ENCODE data around the gene PRRT2. TPM values are rescaled to one million over a fixed set of nuclear protein-coding genes. Genes with fewer than 3 reads are reported as not detected.

The PRRT2 gene
- total and polyA plus RNA-seq, 4 donors = 24.4 to 244 (median 126) TPM

DNA sequence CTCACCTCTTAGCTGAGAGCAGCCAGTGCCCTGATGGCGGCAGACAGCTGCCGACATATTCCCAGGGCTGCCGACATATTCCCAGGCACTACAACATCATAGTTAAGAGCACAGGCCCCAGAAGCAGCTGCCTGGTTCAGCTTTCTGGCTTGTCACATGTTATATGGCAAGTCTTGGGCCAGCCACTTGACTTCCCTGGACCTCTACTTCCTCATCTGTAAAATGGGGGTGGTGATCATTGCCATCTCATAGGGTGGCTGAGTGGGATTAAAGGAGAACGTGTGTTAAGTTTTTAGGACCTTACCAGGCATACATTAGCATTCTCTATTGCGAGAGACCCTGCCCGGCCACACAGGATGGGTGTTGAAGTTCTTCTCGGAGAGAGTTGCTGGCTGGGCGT, 31.9 kb downstream of the PRRT2 start:
- DNase-seq (ENCODE audit: low read depth in 4 of 6, low spot score in 6 of 6) = no peak
- 91% methylated on average over 5 of the region's 8 CpGs for WGBS (ENCODE audit: insufficient coverage)
- no peaks in the 10 kb centered on the region for H3K9me3 ChIP-seq (ENCODE audit: control insufficient read depth, insufficient read depth, low read length)
- H3K27ac ChIP-seq (ENCODE audit: low read depth, low read length) = no peak overlapping the region
- H3K27me3 ChIP-seq (ENCODE audit: control insufficient read depth, insufficient read depth, low read length) = no peaks in the 10 kb centered on the region
- H3K4me1 ChIP-seq (ENCODE audit: control insufficient read depth, insufficient read depth, low read length) = no peaks in the 10 kb centered on the region
- H3K36me3 ChIP-seq (ENCODE audit: control insufficient read depth, insufficient read depth, low read length) = peaks cover 18% of the 10 kb centered on the region
- H3K4me3 ChIP-seq (ENCODE audit: low read depth, low read length) = no peak overlapping the region

DNA sequence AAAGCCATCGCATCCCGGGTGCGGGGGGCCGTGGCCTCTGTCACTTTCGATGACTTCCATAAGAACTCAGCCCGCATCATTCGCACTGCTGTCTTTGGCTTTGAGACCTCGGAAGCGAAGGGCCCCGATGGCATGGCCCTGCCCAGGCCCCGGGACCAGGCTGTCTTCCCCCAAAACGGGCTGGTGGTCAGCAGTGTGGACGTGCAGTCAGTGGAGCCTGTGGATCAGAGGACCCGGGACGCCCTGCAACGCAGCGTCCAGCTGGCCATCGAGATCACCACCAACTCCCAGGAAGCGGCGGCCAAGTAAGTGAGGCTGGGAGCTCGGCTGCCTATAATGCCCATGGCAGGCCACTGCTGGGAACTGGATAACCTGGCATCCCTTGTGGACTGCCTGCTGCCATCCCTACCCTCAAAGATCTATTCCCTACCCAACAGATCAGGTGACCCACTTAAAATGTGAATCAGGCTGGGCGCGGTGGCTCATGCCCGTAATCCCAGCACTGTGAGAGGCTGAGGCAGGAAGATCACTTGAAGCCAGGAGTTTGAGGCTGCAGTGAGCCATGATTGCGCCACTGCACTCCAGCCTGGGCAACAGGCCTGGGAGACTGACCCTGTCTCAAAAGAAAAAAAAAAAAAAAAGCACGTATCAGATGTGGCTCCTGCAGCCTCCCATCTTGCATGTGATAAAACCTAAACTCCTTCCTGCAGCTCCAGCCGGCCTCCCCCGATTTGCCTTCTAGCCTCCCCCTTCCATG, 32.8 kb downstream of the PRRT2 start:
- DNase-seq (ENCODE audit: low read depth in 4 of 6, low spot score in 6 of 6) = no peak
- Histone ChIP-seq H3K9me3 (ENCODE audit: control insufficient read depth, insufficient read depth, low read length) (no peaks in the 10 kb centered on the region), H3K36me3 (ENCODE audit: control insufficient read depth, insufficient read depth, low read length) (peaks cover 18% of the 10 kb centered on the region), H3K4me1 (ENCODE audit: control insufficient read depth, insufficient read depth, low read length) (no peaks in the 10 kb centered on the region), H3K4me3 (ENCODE audit: low read depth, low read length) (no peak overlapping the region), H3K27ac (ENCODE audit: low read depth, low read length) (no peak overlapping the region), H3K27me3 (ENCODE audit: control insufficient read depth, insufficient read depth, low read length) (no peaks in the 10 kb centered on the region)
- WGBS (ENCODE audit: insufficient coverage) = 89% methylated on average over 27 of the region's 28 CpGs

DNA sequence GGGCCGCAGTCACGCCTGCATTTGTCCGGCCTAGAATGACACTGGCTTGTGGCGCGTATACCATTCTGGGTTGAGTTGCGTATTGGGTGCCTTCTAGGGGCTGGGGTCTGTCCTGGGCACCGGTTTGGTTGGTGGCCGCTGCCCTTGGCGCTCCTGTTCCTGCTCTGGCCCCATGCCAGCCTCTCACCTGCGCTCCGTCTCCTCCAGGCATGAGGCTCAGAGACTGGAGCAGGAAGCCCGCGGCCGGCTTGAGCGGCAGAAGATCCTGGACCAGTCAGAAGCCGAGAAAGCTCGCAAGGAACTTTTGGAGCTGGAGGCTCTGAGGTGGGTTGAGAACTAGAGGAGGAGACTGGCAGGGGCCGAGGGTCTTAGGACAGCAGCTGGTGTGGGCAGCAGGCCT, 33.7 kb downstream of the PRRT2 start:
- Histone ChIP-seq H3K27me3 (ENCODE audit: control insufficient read depth, insufficient read depth, low read length) (no peaks in the 10 kb centered on the region), H3K4me1 (ENCODE audit: control insufficient read depth, insufficient read depth, low read length) (no peaks in the 10 kb centered on the region), H3K36me3 (ENCODE audit: control insufficient read depth, insufficient read depth, low read length) (peaks cover 18% of the 10 kb centered on the region), H3K9me3 (ENCODE audit: control insufficient read depth, insufficient read depth, low read length) (no peaks in the 10 kb centered on the region), H3K27ac (ENCODE audit: low read depth, low read length) (no peak overlapping the region), H3K4me3 (ENCODE audit: low read depth, low read length) (no peak overlapping the region)
- 80% methylated on average over 18 of the region's 18 CpGs for WGBS (ENCODE audit: insufficient coverage)
- DNase-seq (ENCODE audit: low read depth in 4 of 6, low spot score in 6 of 6) = no peak

DNA sequence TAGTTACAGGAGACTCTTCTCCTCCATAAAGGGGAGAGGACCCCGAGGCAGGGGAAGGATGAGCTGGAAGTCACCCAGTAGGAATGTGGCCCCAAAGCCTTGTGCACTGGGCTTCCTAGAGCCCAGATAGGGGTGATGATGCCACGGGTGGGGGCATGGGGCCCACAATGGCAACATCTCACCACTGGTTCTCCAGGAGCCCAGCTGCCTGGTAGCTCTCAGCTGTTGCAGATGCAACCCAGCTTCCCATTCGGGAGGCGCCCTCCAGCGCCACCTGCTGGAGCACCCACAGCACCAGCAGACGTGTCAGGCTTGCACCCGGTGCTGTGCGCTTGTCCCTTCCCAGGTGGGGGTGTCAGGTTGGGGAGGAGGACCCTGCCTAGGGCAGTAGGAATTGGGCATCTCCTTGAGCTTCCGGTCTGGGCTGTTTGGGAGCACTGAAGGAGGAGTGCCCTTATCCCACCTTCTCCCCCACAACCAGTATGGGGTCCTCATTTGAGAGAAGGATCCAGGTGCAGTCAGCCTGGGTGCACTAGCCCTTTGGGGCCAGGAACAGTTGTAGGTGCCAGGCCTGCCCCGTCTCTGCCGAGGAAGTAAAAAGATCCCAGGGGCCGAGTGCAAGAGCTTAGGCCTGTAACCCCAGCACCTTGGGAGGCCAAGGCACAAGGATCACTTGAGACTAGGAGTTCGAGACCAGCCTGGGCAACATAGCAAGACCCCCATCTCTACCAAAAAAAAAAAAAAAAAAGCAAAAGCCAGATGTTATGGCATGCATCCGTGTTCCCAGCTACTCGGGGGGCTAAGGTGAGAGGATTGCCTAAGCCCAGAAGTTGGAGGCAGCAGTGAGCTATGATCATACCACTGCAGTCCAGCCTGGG, 36.7 kb downstream of the PRRT2 start:
- peak in 2 of 6 donors; percentile 36 to 51 for DNase-seq (ENCODE audit: low read depth in 4 of 6, low spot score in 6 of 6)
- no peaks in the 10 kb centered on the region for H3K9me3 ChIP-seq (ENCODE audit: control insufficient read depth, insufficient read depth, low read length)
- no peaks in the 10 kb centered on the region for H3K4me1 ChIP-seq (ENCODE audit: control insufficient read depth, insufficient read depth, low read length)
- 58% methylated on average over 4 of the region's 15 CpGs for WGBS (ENCODE audit: insufficient coverage)
- H3K27ac ChIP-seq (ENCODE audit: low read depth, low read length) = no peak overlapping the region
- no peaks in the 10 kb centered on the region for H3K27me3 ChIP-seq (ENCODE audit: control insufficient read depth, insufficient read depth, low read length)
- H3K36me3 ChIP-seq (ENCODE audit: control insufficient read depth, insufficient read depth, low read length) = peaks cover 12% of the 10 kb centered on the region
- no peak overlapping the region for H3K4me3 ChIP-seq (ENCODE audit: low read depth, low read length)

DNA sequence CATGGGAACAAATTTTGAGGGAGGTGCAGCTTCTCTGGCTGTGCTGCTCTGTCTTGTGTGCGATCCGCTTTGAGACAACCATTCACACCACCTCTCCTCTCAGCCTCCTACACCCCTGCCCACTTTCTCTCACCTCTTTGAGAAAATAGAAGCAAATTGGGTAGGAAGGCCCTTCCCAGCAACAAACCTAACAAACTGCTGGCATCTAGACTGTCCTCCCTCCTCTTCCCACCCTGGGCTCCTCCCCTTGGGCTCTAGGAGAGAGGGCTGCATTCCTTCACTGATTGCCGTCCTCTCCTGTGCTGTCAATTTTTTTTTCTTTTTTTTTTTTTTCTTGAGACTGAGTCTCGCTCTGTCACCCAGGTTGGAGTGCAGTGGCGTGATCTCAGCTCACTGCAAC, 37.5 kb downstream of the PRRT2 start:
- WGBS (ENCODE audit: insufficient coverage) = no CpG with 5 or more reads among the region's 5 CpGs
- H3K27ac ChIP-seq (ENCODE audit: low read depth, low read length) = no peak overlapping the region
- no peaks in the 10 kb centered on the region for H3K9me3 ChIP-seq (ENCODE audit: control insufficient read depth, insufficient read depth, low read length)
- no peak overlapping the region for H3K4me3 ChIP-seq (ENCODE audit: low read depth, low read length)
- H3K36me3 ChIP-seq (ENCODE audit: control insufficient read depth, insufficient read depth, low read length) = peaks cover 12% of the 10 kb centered on the region
- no peak for DNase-seq (ENCODE audit: low read depth in 4 of 6, low spot score in 6 of 6)
- no peaks in the 10 kb centered on the region for H3K4me1 ChIP-seq (ENCODE audit: control insufficient read depth, insufficient read depth, low read length)
- no peaks in the 10 kb centered on the region for H3K27me3 ChIP-seq (ENCODE audit: control insufficient read depth, insufficient read depth, low read length)

GRCh38 chr16:29850998-29851397, 39.0 kb downstream of the PRRT2 start:
- Histone ChIP-seq H3K4me1 (ENCODE audit: control insufficient read depth, insufficient read depth, low read length) (no peaks in the 10 kb centered on the region), H3K27ac (ENCODE audit: low read depth, low read length) (no peak overlapping the region), H3K9me3 (ENCODE audit: control insufficient read depth, insufficient read depth, low read length) (no peaks in the 10 kb centered on the region), H3K27me3 (ENCODE audit: control insufficient read depth, insufficient read depth, low read length) (no peaks in the 10 kb centered on the region), H3K4me3 (ENCODE audit: low read depth, low read length) (no peak overlapping the region), H3K36me3 (ENCODE audit: control insufficient read depth, insufficient read depth, low read length) (peaks cover 7% of the 10 kb centered on the region)
- WGBS (ENCODE audit: insufficient coverage) = no CpG with 5 or more reads among the region's 3 CpGs
- DNase-seq (ENCODE audit: low read depth in 4 of 6, low spot score in 6 of 6) = no peak

- no peaks in the 10 kb centered on the region for H3K4me1 ChIP-seq (ENCODE audit: control insufficient read depth, insufficient read depth, low read length)
- no peaks in the 10 kb centered on the region for H3K27me3 ChIP-seq (ENCODE audit: control insufficient read depth, insufficient read depth, low read length)
- H3K9me3 ChIP-seq (ENCODE audit: control insufficient read depth, insufficient read depth, low read length) = no peaks in the 10 kb centered on the region
- DNase-seq (ENCODE audit: low read depth in 4 of 6, low spot score in 6 of 6) = peak in 3 of 6 donors; percentile 7 to 53 (median 52)
- H3K36me3 ChIP-seq (ENCODE audit: control insufficient read depth, insufficient read depth, low read length) = peaks cover 5% of the 10 kb centered on the region
- H3K4me3 ChIP-seq (ENCODE audit: low read depth, low read length) = no peak overlapping the region
- no CpG with 5 or more reads among the region's 7 CpGs for WGBS (ENCODE audit: insufficient coverage)
- H3K27ac ChIP-seq (ENCODE audit: low read depth, low read length) = peak overlapping the region; percentile 82
These were observed 40.7 kb downstream of the PRRT2 start for GRCh38 chr16:29852654-29853053.

- Histone ChIP-seq H3K4me1 (ENCODE audit: control insufficient read depth, insufficient read depth, low read length) (no peaks in the 10 kb centered on the region), H3K27ac (ENCODE audit: low read depth, low read length) (no peak overlapping the region), H3K9me3 (ENCODE audit: control insufficient read depth, insufficient read depth, low read length) (no peaks in the 10 kb centered on the region), H3K4me3 (ENCODE audit: low read depth, low read length) (no peak overlapping the region), H3K36me3 (ENCODE audit: control insufficient read depth, insufficient read depth, low read length) (peaks cover 20% of the 10 kb centered on the region), H3K27me3 (ENCODE audit: control insufficient read depth, insufficient read depth, low read length) (no peaks in the 10 kb centered on the region)
- DNase-seq (ENCODE audit: low read depth in 4 of 6, low spot score in 6 of 6) = no peak
- WGBS (ENCODE audit: insufficient coverage) = 94% methylated on average over 5 of the region's 5 CpGs
These were observed 42.6 kb downstream of the PRRT2 start for GRCh38 chr16:29854520-29855100.

- H3K27ac ChIP-seq (ENCODE audit: low read depth, low read length) = no peak overlapping the region
- H3K9me3 ChIP-seq (ENCODE audit: control insufficient read depth, insufficient read depth, low read length) = no peaks in the 10 kb centered on the region
- peak in 2 of 6 donors; percentile 54 to 66 for DNase-seq (ENCODE audit: low read depth in 4 of 6, low spot score in 6 of 6)
- H3K4me3 ChIP-seq (ENCODE audit: low read depth, low read length) = no peak overlapping the region
- H3K36me3 ChIP-seq (ENCODE audit: control insufficient read depth, insufficient read depth, low read length) = peaks cover 37% of the 10 kb centered on the region
- H3K4me1 ChIP-seq (ENCODE audit: control insufficient read depth, insufficient read depth, low read length) = peaks cover 14% of the 10 kb centered on the region
- 77% methylated on average over 5 of the region's 7 CpGs for WGBS (ENCODE audit: insufficient coverage)
- no peaks in the 10 kb centered on the region for H3K27me3 ChIP-seq (ENCODE audit: control insufficient read depth, insufficient read depth, low read length)
These were observed 45.3 kb downstream of the PRRT2 start for GRCh38 chr16:29857133-29857760.

Measured in spinal cord (tissue), 10 donors.